ENCODE measurements around the gene PLXNA3.

The PLXNA3 gene

GRCh38 chrX:154458116-154458953 is at the start of gene PLXNA3:
TSS of gene PLXNA3 (plus strand) at chrX:154458281. CDS start at chrX:154460184, 1,903 bp downstream.
- DNase-seq: peak; percentile 78

DNA sequence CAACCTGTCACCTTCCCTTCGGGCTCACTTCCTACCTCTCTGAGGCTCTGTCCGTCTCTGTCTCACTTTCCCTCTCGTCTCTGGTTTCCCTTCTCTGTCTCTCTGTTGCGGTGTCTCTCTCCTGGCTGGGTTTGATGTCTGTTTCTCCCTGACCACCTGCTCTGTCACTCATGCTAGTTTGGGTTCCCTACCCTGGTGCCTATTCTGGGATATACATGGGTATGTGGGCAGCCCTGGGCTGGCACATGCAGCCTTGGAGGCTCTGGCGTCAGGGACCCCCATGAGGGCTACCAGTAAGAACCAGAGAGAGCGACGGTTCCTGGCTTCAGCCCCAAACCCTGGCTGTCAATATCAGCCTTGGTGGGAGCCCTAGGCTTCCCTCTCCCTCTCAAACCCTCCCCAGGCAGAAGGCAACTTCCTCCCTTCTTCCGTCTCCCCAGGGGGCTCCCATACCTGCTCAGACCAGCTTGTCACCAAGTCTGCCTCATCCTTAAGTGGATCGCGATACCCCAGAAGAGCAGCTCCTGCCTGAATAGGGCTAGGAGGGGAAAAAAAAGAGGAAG is 49.3 kb upstream of the PLXNA3 start:
- DNase-seq: no peak

- peak; percentile 27 for DNase-seq
These were observed 48.7 kb upstream of the PLXNA3 start, which contains the start of gene DNASE1L1 for GRCh38 chrX:154409222-154409871. TSS of gene DNASE1L1 (minus strand) at chrX:154409254. CDS start at chrX:154405568, 3,686 bp downstream.

- DNase-seq: peak; percentile 52
These were observed 46.1 kb upstream of the PLXNA3 start for GRCh38 chrX:154411981-154412340.

DNA sequence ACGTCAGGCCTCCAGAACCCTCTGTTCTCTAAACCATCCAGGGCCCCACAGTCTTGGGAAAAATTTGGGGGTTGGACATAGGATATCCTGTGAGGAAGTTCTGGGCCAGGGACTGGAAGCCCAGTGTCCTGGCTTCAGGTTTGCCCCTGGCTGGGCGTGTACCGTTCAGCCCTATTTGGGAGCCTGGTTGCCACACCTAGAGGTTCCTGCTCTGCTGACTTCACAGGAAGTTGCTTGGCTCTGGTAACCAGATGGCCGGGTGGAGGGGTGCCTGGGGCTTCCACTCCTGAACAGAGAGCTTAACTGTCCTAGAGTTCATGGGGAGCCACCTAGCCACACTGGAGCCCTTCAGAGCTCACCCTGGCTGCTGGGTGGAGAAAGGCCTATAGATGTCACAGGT is 45.6 kb upstream of the PLXNA3 start:
- no peak for DNase-seq

- no peak for DNase-seq
These were observed 44.9 kb upstream of the PLXNA3 start for GRCh38 chrX:154413142-154413541.

DNA sequence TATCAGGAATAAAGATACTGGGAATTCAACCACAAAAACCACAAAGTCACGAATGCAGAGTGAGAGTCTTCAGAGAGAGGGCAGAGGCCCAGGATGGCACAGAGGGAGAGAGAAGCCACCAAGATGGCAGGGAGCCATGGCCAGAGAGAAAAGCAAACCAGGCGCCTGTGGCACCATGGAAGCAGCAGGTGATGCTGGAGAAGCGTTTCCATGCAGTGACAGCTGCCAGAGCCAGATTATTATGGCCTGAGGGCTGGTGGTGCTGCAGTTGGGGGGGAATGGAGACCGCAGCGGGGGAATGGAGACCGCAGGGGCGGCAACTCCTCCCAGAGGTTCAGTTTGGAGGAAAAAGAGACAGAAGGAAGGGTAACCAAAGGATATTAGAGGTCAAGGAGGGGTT is 40.9 kb upstream of the PLXNA3 start:
- no peak for DNase-seq

DNA sequence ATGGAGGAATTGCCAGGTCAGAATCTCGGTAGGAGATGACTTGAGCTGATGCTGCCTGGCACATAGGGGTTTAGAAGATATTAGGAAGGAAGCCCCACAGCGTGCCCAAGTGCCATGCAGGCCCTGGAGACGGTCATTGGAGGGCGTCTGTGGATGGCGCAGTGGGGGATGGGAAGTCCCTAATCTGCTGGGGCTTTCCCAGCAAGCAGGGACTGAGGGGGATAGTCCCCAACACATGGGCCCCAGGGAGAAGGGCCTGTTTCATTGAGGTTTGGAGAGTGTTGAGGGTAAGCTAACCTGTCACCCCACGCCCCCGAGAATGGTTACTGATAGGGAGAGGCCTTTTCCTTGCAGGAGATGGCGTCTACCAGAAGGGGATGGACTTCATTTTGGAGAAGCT is 38.9 kb upstream of the PLXNA3 start:
- DNase-seq: no peak

DNA sequence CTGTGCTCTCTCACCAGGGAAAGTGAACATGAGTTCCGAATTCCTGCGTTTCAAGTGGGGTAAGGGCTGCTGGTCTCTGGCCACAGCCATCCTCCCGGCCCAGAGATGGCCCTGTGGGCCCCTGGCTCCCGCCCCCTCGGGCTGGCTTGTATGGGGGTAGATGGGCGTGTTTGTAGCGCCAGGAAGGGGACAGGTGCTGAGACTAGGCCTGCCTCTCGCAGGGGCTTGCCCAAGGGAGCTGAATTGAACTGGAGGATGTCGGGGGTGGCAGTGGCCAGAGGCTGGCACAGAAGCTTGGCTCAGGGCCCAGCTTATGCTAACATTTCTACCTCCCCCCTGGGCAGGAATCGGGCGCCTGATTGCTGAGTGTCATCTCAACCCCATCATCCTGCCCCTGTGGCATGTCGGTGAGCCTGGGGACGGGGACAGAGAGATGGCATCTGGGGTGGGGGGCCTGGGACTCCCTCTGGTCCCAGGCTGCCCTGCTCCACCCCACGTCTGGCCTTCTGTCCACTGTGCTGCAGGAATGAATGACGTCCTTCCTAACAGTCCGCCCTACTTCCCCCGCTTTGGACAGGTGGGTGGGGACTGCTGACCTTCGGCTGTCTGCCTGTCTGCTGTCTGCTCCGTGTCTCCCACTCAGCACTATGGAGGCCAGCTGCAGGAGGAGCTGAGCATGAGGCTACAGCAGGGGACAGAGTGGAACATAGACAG is 38.2 kb upstream of the PLXNA3 start:
- DNase-seq: no peak

GRCh38 chrX:154420402-154420756 is 37.7 kb upstream of the PLXNA3 start:
- DNase-seq: no peak

DNA sequence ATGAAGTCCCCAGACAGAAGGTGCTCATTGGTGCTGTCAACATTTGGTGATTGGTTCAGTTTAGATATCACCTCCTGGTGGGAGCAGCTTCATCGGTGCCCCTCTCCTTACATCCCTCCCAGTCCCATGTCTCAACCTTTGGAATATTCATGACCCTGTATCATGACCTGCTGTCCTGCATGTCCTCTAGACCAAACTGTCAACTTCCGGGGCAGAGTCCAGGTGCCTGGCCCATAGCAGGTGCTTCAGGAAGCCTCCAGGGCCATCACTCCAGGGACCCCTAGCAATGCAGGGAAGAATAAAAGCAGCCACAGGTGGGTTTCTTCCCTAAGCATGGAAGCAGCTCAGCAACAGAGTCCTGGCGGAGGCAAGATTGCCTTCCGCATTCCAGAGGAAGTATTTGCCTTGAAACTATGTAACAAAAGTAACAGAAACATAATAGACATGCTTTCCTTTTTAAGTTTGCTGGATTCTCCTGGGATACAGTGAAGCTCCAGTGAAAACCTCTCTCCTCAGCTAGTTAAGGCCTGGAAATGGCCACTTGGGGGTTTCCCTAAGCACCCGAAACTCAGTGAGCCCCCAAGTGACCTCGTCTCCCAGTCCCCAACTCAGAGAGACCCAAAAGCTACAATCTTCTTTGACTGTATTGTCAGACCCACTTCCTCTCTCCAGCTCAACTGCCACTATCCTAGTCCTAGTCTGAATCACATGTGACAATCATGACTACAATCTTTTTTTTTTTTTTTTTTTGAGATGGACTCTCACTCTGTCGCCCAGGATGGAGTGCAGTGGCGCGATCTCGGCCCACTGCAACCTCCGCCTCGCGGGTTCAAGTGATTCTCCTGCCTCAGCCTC is 30.9 kb upstream of the PLXNA3 start:
- DNase-seq: no peak

DNA sequence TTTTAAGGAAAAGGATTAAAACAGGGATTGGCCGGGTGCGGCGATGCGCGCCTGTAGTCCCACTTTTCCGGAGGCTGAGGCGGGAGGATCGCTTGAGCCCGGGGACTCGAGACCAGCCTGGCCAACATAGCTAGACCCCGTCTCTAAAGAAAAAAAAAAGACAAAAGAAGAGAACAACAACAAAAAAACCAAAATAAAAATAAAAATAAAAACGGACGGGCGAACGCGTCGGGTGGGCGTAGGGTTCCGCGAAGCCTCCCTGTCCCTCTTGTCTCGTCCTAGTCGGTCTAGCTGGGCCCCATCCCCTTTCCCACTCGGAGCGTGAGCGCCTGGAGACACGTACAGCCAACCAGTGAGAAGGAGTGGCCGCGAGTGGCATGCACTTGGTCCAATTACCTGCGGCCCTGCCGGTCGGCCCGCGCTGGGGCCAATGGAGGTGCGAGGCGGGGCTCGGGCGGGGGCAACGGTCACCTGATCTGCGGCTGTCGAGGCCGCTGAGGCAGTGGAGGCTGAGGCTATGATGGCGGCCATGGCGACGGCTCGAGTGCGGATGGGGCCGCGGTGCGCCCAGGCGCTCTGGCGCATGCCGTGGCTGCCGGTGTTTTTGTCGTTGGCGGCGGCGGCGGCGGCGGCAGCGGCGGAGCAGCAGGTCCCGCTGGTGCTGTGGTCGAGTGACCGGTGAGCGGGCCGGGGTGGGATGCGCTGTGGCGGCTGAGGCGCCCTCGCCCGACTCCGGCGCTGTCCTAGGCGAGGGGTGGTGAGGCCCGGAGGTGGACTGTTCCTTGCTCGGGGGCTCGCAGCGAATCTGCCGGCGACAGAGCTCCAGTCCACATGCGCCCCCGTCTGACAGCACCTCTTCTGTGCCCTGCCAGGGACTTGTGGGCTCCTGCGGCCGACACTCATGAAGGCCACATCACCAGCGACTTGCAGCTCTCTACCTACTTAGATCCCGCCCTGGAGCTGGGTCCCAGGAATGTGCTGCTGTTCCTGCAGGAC is 29.6 kb upstream of the PLXNA3 start, which contains the start of gene ATP6AP1:
Gene ATP6AP1 (plus strand): TSS at position 502 of the 996 bp plus-strand sequence. CDS start 16 bp downstream, at position 518.
- peak; percentile 84 for DNase-seq

DNA sequence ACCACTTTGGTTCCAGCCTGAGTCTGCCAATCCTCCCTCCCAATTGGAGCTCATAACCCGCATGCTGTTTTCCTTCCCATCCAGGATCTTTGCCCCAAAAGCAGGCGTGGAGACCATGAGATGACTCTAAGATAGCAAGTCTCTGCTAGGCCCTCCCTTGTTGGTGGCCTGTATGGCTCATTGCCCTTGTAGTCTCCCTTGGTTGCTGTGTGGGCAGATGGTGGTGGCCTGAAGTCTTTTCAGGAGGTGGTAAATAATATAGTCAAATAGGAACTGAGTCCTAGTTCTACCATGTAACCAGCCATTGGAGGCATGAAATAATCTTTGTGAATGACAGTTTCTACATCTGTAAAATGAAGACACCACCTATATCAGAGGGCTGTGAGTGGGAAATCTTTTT is 28.4 kb upstream of the PLXNA3 start:
- DNase-seq: no peak

- no peak for DNase-seq
These were observed 27.6 kb upstream of the PLXNA3 start for GRCh38 chrX:154430479-154430878.

GRCh38 chrX:154430916-154431315 is 27.2 kb upstream of the PLXNA3 start:
- DNase-seq: no peak

DNA sequence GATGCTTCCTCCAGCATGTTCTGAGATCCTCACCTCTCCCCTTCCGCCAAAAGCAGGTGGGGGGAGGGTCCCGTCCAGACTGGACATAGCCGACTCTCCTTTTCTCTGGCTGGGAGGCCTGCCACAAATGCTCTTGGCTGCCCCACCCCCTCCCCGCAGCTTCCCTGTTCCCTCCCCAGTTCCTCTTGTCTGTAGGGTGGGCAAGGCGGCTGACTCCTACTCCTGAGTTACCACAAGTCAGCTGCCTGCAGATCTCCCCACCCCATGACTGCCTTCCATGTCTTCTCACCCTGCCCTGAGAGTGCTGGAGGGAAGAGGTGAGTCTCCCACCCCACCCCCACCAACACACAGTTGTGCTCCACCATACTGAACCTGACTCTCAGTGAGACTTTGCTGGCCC is 26.7 kb upstream of the PLXNA3 start:
- DNase-seq: no peak

GRCh38 chrX:154432210-154432609 is 25.9 kb upstream of the PLXNA3 start:
- no peak for DNase-seq

- DNase-seq: no peak
These were observed 24.5 kb upstream of the PLXNA3 start for GRCh38 chrX:154433605-154434004.

DNA sequence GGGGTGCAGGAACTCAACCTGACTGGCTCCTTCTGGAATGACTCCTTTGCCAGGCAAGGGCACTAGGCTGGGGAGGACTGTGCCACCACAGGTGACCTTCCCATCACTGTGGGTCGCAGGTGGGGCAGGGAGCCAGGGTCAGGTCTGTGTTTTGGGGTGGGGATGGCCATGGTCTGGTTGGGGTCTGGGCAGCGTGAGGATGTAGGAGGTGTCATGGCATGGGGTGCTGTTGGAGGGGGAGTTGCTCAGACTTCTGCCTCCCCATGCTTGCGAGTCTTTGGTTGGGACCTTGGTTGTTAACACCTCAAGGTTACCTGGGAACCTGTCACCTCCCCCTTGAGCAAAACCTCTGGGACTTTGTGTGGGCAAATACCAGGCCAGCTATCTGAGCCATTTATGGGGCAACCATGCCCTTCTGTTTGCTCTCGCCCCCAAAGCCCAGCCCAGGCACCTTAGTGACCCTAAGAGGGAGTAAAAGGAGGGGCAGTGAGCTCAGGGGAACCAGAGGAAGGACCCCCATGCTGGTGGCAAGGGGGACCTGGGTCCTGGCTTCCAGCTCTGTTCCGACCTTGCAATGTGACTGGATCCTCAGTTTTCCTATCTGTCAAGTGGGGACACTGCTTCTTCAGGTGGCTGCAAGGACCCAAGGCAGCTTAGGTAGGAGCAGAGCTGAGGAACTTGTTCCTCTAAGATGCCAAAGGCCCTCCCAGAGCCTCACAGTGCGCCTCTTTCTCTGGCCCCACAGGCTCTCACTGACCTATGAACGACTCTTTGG is 23.5 kb upstream of the PLXNA3 start:
- no peak for DNase-seq

- no peak for DNase-seq
These were observed 22.8 kb upstream of the PLXNA3 start for GRCh38 chrX:154435171-154435733.

All from activated T-cell treated with anti-CD3 and anti-CD28 coated beads, Interleukin-2, amount 50 U/mL, for 1 hour (primary cell).